NK-92 treated with Interleukin-12 subunit alpha and Interleukin-12 subunit beta, amount 100 ng/mL, for 24 hours (cell line): ENCODE measurements around the gene MRPL1.
"Not testable (repeated sequence)": the region's sequence is repeated elsewhere in the genome, so short reads cannot be mapped to it uniquely, and the experiment has no call there.

Source experiments
- DNase-seq: peaks from one replicate; lab custom pipeline; 2025; lab: John Stamatoyannopoulos, UW

Gene MRPL1

GRCh38 chr4:77913348-77913747, 50.7 kb downstream of the MRPL1 start:
- DNase-seq: no peak

DNA sequence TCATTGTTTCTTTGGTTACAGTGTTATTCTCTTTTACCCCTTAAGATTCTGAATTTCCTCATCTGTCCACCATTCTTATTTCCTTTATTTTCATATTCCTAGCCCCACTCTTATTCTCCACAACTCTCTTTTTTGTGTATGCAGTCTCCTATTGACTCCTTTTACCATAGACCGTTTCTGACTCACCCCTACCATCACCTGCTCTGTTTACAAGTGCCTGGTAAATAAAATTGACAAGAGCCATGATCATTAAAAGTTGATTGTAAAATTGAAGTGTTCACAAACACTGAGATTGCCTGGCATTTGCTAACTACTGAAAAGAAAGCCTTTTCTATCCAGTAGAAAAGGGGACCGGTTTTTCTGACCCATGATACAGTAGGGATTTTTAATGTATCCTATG, 54.4 kb downstream of the MRPL1 start:
- DNase-seq: no peak

- DNase-seq: no peak
Observed at GRCh38 chr4:77917601-77918000, 55.0 kb downstream of the MRPL1 start.

DNA sequence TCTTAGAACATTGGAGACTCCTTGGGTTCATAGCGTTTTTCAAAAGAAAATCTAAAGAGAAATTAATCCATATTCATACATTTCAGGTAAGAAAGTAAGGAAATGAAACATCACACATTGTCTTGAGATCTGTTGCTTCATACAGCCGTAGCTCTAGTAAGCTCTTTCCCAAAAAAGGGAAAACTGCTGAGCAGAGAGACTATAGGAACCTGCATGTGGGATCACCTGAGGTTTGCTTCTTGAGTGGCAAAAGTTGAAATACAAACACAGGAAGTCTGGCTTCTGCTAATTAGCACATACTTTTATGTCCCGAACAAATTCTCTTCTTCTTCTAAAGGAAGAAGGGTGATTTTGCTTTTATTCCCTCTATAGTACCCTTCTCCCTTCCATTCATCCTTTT, 57.7 kb downstream of the MRPL1 start:
- DNase-seq: no peak

- DNase-seq: no peak
Observed at GRCh38 chr4:77921701-77922100, 59.1 kb downstream of the MRPL1 start.

DNA sequence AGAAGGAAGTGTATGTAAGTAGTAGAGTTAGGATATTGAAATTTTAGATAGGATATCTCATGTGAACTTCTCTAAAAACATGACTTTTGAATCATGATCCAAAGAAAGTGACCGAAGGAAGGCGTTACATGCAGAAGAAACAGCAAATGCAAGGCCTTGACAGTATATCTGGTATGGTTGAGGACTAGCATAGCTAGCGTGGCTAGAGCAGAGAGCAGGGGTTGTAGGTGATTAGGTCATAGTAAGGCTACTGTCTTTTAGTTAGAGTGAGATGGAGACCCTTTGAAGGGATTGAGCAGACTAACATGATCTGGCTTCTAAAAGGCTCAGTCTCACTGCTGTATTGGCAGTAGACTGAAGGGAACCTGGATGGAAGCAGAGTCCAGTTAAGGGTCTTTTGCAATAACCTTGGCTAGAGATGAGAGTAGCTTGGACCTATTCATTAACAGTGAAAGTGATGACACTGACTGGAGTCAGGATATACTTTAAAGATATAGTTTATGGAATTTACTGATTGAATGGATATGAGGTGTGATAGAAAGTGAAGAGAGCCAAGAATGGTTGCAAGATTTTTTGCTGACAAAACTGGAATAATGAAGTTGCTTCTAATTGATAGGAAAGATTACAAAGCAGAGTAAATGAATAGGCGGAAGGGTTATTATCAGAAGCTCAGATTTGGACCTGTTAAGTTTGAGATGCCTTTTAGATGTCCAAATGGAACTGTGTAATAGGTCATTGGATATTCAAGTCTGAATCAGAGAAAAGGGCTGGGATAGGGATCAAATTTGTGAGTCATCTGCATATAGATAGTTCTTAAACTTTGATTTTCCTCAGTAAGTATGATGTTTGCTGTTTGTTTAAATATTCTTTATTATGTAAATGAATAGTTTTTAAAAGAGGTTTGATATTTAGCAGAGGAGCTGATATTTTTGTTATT, 59.8 kb downstream of the MRPL1 start:
- DNase-seq: no peak

GRCh38 chr4:77927991-77928925, 65.6 kb downstream of the MRPL1 start:
- no peak for DNase-seq

DNA sequence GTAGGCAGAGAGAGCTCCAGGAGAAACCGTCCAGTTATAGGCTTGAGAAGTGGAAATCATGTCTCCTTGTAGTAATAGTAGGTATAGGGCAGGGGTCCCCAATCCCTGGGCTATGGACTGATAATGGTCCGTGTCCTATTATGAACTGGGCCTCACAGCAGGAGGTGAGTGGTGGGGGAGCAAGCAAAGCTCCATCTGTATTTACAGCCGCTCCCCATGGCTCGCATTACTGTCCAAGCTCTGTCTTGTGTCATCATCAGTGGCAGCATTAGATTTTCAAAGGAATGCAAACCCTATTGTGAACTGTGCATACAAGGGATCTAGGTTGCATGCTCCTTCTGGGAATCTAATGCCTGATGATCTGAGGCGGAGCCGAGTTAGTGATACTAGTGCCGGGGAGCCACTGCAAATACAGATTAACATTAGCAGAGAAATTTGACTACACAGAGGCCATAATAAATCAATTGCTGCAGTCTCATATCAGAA, 67.6 kb downstream of the MRPL1 start:
- DNase-seq: no peak

GRCh38 chr4:77930876-77931275, 68.2 kb downstream of the MRPL1 start:
- no peak for DNase-seq

DNA sequence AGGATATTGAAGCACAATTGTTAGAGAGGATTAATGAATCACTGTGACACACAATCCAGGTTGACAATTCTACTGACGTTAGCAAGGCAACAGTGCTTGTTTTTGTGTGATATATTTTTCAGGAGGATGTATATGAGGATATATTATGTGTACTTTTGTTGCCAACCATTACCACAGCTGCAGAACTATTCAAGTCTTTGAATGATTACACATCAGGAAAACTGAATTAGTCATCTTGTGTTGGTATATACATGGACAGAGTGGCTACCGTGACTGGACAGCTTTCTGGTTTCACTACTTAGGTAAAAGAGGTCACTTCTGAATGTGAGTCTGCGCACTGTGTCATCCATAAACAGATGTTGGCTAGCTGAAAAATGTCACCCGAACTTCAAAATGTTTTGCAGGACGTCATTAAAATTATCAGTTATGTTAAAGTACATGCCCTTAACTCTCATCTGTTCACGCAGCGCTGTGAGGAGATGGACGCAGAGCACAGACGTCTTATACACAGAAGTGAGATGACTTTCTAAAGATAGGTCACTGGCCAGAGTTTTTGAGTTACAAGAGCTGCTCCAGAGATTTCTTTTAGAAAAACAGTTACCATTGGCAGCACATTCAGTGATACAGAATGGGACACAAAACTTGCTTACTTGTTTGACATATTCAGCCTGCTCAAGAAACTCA, 69.0 kb downstream of the MRPL1 start:
- no peak for DNase-seq

- DNase-seq: no peak
Observed at GRCh38 chr4:77938560-77938959, 75.9 kb downstream of the MRPL1 start.

DNA sequence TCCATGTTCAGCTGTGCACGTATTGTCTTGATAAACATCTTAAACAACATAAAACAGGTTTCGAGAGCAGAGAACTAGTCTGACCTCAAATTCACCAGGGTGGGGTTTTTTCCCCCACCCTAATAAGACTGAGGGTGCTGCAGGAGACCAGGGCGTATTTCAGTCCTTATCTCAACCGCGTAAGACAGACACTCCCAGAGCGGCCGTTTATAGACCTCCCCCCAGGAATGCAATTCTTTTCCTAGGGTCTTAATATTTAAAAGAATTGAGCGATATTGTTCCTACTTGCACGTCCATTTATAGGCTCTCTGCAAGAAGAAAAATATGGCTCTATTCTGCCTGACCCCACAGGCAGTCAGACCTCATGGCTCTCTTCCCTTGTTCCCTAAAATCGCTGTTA, 83.3 kb downstream of the MRPL1 start:
- DNase-seq: not testable (repeated sequence)

- DNase-seq: no peak
Observed at GRCh38 chr4:77950203-77950602, 87.6 kb downstream of the MRPL1 start.

- DNase-seq: no peak
Observed at GRCh38 chr4:77952457-77952856, 89.8 kb downstream of the MRPL1 start.

GRCh38 chr4:77954690-77955089, 92.1 kb downstream of the MRPL1 start:
- DNase-seq: no peak

DNA sequence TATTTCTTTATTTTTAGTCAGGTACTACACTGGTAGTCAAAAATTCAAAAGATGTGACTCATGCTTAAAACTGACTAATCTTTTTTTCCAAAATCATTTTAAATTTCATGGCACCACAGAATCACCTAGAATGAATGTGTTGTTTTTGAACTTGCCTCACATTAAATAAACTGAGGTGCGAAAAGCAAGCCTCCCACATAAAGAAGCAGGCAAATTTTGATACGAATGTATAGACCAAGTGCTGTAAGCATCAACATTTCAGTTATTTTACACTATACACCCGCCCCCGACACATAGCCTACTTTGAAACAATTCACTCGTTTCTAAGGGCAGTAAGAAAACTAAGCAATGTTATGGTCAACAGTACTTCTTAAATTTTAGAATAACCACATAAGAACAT, 94.3 kb downstream of the MRPL1 start:
- no peak for DNase-seq

GRCh38 chr4:77958897-77959296, 96.3 kb downstream of the MRPL1 start:
- no peak for DNase-seq

DNA sequence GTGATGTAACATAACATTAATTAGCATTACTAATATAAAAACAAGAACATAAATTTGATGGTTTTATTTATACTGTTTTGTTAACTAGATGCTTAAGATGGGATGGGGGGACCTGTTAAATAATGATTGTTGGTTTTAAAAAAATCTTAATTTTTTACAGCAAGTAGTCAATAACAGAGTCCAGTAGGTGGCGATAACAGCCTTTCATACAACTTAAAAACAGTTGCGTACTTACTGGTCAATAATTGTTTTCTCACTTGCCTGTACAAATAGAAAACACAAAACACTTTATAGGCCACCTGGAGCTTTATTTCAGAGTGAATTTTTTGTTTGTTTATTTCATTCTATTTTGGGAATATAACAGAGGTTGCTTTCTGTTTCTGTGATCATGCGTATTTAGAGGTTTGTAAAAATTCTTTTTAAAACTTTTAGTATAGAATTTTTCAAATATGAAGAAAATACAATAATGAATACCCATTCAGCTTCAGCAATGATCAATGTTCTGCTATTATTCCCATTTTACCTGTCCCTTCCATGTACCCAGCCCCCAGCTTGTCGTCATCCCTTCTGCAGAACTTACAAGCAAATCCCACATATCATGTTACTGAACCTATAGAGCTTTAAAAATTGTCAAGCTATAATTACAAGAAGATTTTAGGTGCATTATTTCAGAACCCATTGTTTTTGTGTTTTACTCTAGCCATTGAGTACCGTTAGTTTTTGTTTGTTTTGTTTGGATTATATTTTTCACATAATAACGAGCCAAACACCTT, 97.1 kb downstream of the MRPL1 start:
- no peak for DNase-seq

DNA sequence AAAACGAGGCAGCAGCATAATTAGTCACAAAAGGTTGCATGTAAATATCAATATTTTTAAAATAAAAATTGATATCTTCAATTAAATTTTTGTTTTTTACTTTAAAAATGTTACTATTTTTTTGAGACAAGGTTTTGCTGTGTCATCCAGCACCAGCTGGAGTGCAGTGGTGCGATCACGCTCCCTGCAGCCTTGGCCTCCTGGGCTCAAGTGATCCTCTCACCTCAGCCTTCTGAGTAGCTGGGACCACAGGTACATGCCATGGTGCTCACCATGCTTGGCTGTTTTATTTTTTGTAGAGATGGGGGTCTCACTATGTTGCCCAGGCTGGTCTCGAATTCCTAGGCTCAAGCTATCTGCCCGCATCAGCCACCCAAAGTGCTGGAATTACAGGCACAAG, 97.7 kb downstream of the MRPL1 start:
- no peak for DNase-seq

DNA sequence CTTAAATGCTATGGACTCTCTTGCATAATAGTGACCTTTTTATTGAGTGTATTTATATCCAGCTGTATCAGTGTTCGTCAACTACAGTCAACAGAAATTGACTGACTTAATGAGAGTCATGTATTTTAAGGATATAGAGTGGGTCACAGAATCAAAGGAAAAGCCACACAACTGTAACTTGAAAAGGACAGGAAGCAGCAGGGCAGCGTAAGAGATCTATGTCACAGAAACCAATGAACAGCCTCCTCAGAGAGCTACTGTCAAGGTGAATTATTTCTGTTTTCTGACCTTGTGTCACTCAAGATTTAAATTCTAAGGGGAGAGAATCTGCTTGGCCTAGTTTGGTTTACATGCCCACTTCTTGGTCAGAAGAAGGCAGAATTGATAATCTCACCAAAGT, 100.4 kb downstream of the MRPL1 start:
- no peak for DNase-seq

- DNase-seq: not testable (repeated sequence)
Observed at GRCh38 chr4:77973657-77974056, 111.0 kb downstream of the MRPL1 start.
